ENCODE results near the gene PAK3. TPM values are rescaled to one million over a fixed set of nuclear protein-coding genes. Genes with fewer than 3 reads are reported as not detected.

Gene PAK3
- total and polyA plus RNA-seq, 2 experiments from 2014 or later: 5.0 to 5.4 TPM

GRCh38 chrX:111169141-111169540 is 73.2 kb downstream of the PAK3 start (continued):
- TF ChIP-seq, protein P1, sequence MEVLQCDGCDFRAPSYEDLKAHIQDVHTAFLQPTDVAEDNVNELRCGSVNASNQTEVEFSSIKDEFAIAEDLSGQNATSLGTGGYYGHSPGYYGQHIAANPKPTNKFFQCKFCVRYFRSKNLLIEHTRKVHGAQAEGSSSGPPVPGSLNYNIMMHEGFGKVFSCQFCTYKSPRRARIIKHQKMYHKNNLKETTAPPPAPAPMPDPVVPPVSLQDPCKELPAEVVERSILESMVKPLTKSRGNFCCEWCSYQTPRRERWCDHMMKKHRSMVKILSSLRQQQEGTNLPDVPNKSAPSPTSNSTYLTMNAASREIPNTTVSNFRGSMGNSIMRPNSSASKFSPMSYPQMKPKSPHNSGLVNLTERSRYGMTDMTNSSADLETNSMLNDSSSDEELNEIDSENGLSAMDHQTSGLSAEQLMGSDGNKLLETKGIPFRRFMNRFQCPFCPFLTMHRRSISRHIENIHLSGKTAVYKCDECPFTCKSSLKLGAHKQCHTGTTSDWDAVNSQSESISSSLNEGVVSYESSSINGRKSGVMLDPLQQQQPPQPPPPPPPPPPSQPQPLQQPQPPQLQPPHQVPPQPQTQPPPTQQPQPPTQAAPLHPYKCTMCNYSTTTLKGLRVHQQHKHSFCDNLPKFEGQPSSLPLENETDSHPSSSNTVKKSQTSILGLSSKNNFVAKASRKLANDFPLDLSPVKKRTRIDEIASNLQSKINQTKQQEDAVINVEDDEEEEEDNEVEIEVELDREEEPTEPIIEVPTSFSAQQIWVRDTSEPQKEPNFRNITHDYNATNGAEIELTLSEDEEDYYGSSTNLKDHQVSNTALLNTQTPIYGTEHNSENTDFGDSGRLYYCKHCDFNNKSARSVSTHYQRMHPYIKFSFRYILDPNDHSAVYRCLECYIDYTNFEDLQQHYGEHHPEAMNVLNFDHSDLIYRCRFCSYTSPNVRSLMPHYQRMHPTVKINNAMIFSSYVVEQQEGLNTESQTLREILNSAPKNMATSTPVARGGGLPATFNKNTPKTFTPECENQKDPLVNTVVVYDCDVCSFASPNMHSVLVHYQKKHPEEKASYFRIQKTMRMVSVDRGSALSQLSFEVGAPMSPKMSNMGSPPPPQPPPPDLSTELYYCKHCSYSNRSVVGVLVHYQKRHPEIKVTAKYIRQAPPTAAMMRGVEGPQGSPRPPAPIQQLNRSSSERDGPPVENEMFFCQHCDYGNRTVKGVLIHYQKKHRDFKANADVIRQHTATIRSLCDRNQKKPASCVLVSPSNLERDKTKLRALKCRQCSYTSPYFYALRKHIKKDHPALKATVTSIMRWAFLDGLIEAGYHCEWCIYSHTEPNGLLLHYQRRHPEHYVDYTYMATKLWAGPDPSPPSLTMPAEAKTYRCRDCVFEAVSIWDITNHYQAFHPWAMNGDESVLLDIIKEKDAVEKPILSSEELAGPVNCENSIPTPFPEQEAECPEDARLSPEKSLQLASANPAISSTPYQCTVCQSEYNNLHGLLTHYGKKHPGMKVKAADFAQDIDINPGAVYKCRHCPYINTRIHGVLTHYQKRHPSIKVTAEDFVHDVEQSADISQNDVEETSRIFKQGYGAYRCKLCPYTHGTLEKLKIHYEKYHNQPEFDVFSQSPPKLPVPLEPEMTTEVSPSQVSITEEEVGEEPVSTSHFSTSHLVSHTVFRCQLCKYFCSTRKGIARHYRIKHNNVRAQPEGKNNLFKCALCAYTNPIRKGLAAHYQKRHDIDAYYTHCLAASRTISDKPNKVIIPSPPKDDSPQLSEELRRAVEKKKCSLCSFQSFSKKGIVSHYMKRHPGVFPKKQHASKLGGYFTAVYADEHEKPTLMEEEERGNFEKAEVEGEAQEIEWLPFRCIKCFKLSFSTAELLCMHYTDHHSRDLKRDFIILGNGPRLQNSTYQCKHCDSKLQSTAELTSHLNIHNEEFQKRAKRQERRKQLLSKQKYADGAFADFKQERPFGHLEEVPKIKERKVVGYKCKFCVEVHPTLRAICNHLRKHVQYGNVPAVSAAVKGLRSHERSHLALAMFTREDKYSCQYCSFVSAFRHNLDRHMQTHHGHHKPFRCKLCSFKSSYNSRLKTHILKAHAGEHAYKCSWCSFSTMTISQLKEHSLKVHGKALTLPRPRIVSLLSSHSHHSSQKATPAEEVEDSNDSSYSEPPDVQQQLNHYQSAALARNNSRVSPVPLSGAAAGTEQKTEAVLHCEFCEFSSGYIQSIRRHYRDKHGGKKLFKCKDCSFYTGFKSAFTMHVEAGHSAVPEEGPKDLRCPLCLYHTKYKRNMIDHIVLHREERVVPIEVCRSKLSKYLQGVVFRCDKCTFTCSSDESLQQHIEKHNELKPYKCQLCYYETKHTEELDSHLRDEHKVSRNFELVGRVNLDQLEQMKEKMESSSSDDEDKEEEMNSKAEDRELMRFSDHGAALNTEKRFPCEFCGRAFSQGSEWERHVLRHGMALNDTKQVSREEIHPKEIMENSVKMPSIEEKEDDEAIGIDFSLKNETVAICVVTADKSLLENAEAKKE (CRISPR knock-in tag; IDR thresholded peaks at IDR 0.05): no peak
- TF ChIP-seq POLR2AphosphoS5 (IDR thresholded peaks at IDR 0.05; ENCODE audit: low read depth): no peak

- Histone ChIP-seq H3K4me1 (ENCODE audit: insufficient read depth) (no peaks in the 10 kb centered on the region), H3K4me3 (no peak overlapping the region), H2AFZ (no peak overlapping the region), H3F3A (replicated peaks; ENCODE audit: low read depth) (no peaks in the 10 kb centered on the region), H4K20me1 (replicated peaks; ENCODE audit: insufficient read depth) (no peaks in the 10 kb centered on the region), H3K36me3 (ENCODE audit: insufficient read depth) (no peaks in the 10 kb centered on the region), H3K9me2 (ENCODE audit: insufficient read depth) (no peaks in the 10 kb centered on the region), H3K4me2 (no peak overlapping the region), H3K79me2 (replicated peaks; ENCODE audit: insufficient read depth) (no peaks in the 10 kb centered on the region), H3K27me3 (ENCODE audit: insufficient read depth) (no peaks in the 10 kb centered on the region), H3K27ac (ENCODE audit: low read depth) (no peak overlapping the region)
- no peaks in the 10 kb centered on the region for H3K27me3 Mint-ChIP-seq (ENCODE audit: insufficient read depth, low read depth, poor library complexity)
- H3K36me3 Mint-ChIP-seq (ENCODE audit: low read depth): no peaks in the 10 kb centered on the region
- DNase-seq (ENCODE audit: low spot score) (no peak), ATAC-seq (no peak)
- no peaks in the 10 kb centered on the region; the same call in 2 of the 3 replicates for H3K4me1 Mint-ChIP-seq
- H3K4me3 Mint-ChIP-seq: no peak overlapping the region
- H3K9me3 Mint-ChIP-seq: no peaks in the 10 kb centered on the region
- H3K27ac Mint-ChIP-seq: 0 out of 2 replicates have a peak overlapping the region, but pooled peaks have one; percentile 48
- no peak for TF ChIP-seq POLR2AphosphoS5 (IDR thresholded peaks at IDR 0.05; ENCODE audit: low read depth)
- TF ChIP-seq, protein P1 (CRISPR knock-in tag; IDR thresholded peaks at IDR 0.05): no peak
- TF ChIP-seq CREB1 (CRISPR knock-in tag; IDR thresholded peaks at IDR 0.05; ENCODE audit: low read depth): no peak
- no peak for TF ChIP-seq ETS1 (IDR thresholded peaks at IDR 0.05)
- TF ChIP-seq EZH2 (IDR thresholded peaks at IDR 0.05; ENCODE audit: low read depth, unreplicated experiment): no peak
- TF ChIP-seq JUNB (IDR thresholded peaks at IDR 0.05; ENCODE audit: unreplicated experiment): no peak
- TF ChIP-seq ZNF114 (CRISPR knock-in tag; IDR thresholded peaks at IDR 0.05): no peak
- TF ChIP-seq NANOG (IDR thresholded peaks at IDR 0.05; ENCODE audit: borderline replicate concordance): no peak
- TF ChIP-seq STAT1 (IDR thresholded peaks at IDR 0.05; ENCODE audit: unreplicated experiment): no peak
Measured at GRCh38 chrX:111170017-111170416, 74.0 kb downstream of the PAK3 start.
